GM13977 (cell line): ENCODE results near the gene SAMD14.
"Not testable (repeated sequence)": the region's sequence is repeated elsewhere in the genome, so short reads cannot be mapped to it uniquely, and the experiment has no call there.

Source experiments
- DNase-seq: peaks from one replicate; pipeline ENCODE4 v3.0.0; 2012; ENCODE audit warnings: low spot score
- in situ Hi-C: fragments of 300-500 bp; cut with MboI; formaldehyde crosslinking; loops from one replicate; pipeline ENCODE4 v1.12.0; 2022; ENCODE audit warnings: low sequenced_read_pairs, low pct_unique_long_range_greater_than_20kb, mixed read lengths, inconsistent platforms; ENCODE audit not compliant: unreplicated experiment
- TF ChIP-seq, protein P1 (sequence below): IDR thresholded peaks from 2 replicates; pipeline ENCODE4 v1.5.1; 2012; ENCODE audit warnings: mild to moderate bottlenecking, control low read depth; ENCODE audit not compliant: insufficient read depth; ENCODE audit errors: extremely low read depth, missing control alignments

Gene SAMD14

GRCh38 chr17:50067996-50068395, 62.0 kb downstream of the SAMD14 start:
- no peak for DNase-seq
- in situ Hi-C loops, result no loop called here
- TF ChIP-seq, protein P1, sequence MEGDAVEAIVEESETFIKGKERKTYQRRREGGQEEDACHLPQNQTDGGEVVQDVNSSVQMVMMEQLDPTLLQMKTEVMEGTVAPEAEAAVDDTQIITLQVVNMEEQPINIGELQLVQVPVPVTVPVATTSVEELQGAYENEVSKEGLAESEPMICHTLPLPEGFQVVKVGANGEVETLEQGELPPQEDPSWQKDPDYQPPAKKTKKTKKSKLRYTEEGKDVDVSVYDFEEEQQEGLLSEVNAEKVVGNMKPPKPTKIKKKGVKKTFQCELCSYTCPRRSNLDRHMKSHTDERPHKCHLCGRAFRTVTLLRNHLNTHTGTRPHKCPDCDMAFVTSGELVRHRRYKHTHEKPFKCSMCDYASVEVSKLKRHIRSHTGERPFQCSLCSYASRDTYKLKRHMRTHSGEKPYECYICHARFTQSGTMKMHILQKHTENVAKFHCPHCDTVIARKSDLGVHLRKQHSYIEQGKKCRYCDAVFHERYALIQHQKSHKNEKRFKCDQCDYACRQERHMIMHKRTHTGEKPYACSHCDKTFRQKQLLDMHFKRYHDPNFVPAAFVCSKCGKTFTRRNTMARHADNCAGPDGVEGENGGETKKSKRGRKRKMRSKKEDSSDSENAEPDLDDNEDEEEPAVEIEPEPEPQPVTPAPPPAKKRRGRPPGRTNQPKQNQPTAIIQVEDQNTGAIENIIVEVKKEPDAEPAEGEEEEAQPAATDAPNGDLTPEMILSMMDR, result no peak

- in situ Hi-C loops, result no loop called here
- no peak for DNase-seq
- TF ChIP-seq, protein P1, result no peak
Measured at GRCh38 chr17:50066995-50067394, 63.0 kb downstream of the SAMD14 start.

- TF ChIP-seq, protein P1, result no peak
- no peak for DNase-seq
- in situ Hi-C loops, result no loop called here
Measured at GRCh38 chr17:50065056-50065455, 64.9 kb downstream of the SAMD14 start.

DNA sequence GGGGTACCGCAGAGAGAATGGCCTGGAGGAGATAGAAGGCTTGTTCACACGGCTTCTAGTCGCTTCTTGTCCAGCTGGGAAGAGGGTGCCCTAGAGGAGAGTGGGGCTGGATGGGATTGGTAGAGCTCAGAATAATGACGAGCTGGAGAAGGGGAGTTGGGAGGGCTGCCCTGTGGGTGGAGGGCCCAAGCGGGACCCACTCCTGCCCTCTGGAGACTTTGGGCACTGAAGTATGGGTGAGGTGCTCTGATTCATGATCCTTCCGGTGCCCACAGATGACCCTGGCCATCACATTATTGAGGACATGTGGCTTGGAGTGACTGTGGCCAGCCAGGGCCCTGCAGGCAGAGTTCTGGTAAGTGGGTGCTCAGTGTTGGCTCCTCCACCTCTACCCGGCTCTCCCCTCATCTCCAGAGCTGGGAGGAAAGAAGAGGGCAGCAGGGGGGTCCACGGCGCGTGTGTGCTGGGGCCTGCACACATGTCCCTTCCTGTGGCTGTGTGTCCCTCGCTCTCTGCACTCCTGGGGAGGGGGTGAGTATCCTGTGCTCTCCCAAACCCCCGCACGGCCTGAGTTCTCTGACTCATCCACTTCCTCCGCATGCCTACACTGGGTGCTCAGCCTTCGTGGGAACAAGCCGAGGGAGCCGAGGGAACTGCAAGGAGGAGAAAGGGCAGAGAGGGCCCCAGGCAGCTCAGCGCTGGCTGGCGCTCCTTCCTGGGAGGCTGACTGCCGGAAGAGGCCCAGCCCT, 65.5 kb downstream of the SAMD14 start:
- TF ChIP-seq, protein P1, result no peak
- no peak for DNase-seq
- in situ Hi-C loops, result no loop called here

DNA sequence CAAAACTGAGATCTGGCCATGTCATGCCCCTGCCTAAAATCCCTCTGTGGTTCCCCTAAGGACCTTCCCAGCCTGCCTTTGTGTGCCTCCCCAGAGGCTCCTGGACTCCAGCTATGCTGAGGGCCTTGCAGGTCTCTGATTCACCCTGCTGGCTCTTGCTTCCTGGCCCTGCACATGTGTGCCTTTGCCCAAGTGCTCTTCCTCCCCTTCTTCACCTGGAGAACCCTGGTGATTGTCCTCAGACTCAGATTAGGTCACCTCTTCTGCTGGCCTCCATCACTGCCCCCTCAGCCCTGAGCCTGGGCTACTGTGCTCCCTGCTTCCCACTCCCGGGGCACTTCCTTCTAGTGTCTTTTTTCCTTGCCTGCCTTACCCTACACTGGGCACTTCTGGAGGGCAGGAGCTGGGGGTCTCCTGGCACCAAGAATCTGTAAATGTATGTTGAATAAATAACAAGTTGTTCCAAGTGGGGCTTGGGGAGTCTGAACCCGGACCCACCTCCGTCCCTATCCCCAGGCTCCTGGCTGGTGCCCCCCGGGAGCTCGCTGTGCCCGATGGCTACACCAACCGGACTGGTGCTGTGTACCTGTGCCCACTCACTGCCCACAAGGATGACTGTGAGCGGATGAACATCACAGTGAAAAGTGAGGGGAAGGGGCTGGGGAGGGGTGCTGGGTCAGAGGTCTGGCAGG, 66.3 kb downstream of the SAMD14 start:
- TF ChIP-seq, protein P1, result no peak
- in situ Hi-C loops, result no loop called here
- DNase-seq, result no peak

DNA sequence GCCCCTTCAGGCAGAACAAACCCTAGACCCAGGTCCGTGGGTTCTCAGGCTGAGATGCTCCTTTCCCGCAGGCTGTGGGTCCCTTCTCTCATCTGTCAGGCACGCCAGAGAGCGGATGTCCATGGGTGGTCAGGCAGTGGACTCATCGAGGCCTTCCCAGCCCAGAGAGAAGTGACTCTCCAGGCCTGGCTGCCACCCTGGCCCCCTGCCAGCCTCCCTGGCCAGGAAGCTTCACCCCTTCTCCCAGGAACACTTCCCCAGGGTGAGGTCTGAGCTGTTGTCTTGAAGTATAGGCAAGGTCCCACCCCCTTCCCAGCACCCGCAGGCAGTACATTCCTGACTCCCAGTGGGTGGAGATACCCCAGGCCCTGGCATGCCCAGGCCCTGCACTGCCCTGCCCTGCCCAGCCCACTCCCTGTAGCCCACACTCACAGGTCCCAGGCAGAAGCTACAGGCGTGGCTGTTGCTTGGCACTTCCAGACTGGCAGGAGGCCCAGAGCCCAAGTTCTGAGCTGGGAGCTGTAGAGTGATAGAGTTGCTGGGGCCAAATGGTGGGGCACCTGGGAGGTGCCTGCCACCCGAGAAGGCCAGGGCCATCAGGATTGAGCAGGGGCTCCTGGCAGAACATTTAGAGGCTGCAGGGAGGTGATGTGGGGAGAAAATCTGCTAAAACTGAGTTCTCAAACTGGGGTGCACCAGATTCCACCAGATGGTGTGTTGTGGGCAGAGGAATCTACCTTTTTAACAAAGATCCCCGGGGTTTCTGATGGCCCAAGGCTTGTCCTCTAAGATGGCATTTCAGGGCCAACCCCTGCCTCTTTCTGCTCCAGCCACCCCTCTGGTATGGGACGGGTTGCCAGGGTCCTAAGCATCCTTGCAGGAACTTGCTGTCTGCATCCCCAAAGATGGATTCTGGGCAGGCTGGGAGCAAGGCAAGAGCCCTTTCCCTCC, 67.4 kb downstream of the SAMD14 start:
- in situ Hi-C loops, result no loop called here
- no peak for DNase-seq
- TF ChIP-seq, protein P1, result no peak

- in situ Hi-C loops, DNase-seq: not testable (repeated sequence)
Measured at GRCh38 chr17:50061713-50062045, 68.3 kb downstream of the SAMD14 start.
